Stimulated activated naive CD4-positive, alpha-beta T cell treated with Interleukin-2 at 50 U/mL for 16 hours (primary cell): ENCODE data around the gene CNNM2.
A peak's percentile ranks its signal among the peaks of the same experiment; 100 is the strongest.
"Not testable (repeated sequence)": the region's sequence is repeated elsewhere in the genome, so short reads cannot be mapped to it uniquely, and the experiment has no call there.

Source experiments
- DNase-seq: peaks from one replicate; lab custom pipeline; 2025; lab: John Stamatoyannopoulos, UW

Gene CNNM2

DNA sequence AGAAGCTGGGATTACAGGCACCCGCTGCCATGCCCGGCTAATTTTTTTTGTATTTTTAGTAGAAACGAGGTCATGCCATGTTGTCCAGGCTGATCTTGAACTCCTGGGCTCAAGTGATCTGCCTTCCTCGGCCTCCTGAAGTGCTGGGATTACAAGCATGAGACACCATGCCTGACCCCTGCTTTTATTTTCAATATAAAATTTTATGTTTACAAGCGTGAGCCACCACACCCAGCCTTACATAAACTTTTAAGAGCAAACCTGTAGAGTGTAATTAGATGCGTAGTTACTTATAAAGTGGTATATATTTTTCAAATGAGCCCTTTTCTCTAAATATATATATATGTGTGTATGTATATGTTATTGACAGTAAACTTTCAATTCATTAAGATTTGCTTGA is 8.7 kb downstream of the CNNM2 start:
- no peak for DNase-seq

DNA sequence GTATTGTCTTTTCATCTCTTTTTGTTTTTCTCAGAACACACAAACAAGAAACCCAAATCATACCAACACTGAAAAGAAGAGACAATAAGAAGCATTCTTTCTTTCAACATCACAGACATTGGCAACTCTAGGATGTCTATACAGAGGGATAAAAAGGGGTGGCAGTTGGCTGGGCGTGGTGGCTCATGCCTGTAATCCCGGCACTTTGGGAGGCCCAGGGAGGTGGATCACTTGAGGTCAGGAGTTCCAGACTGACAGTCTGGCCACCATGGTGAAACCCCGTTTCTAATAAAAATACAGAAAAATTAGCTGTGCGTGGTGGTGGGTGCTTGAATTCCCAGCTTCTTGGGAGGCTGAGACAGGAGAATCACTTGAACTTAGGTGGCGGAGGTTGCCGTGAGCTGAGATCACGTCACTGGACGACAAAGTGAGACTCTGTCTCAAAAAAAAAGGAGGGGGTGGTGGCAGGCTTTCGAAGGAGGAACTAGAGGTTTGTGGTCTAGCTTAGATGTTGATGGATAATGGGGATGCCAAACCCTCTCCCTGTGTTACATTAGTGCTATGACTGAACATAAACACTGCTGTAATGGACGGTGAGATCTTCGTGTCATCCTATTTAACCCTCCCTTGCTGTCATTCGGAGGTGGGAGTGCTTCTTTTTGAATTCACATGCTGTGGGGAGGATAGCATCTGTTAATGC is 9.4 kb downstream of the CNNM2 start:
- no peak for DNase-seq

DNA sequence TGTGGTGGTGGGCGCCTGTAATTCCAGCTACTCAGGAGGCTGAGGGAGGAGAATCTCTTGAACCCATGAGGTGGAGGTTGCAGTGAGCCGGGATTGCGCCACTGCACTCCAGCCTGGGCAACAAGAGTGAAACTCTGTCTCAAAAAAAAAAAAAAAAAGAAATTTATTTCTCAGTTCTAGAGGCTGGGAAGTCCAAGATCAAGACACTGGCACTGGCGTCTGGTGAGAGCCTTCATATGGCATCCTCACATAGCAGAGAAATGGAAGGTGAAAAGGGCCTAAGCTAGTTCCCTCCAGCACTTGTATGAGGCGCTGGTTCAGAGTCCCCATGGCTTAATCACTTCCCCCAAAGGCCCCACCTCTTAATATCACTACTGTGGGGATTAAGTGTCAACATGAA is 10.3 kb downstream of the CNNM2 start:
- not testable (repeated sequence) for DNase-seq

DNA sequence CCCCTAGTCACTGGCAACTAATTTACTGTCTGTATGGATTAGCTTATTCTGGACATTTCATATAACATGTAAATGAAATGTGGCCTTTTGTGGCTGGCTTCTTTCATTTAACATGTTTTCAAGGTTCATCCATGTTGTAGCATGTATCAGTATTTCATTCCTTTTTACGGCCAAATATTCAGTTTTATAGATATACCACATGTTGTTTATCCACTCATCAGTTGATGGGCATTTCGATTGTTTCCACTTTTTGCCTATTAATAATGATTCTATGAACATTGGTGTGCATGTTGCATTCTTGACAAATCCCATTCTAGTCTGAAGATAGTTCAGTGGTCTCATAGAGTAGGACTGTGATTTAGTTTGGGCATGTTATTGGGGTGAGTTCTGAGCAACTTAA is 12.6 kb downstream of the CNNM2 start:
- no peak for DNase-seq

DNA sequence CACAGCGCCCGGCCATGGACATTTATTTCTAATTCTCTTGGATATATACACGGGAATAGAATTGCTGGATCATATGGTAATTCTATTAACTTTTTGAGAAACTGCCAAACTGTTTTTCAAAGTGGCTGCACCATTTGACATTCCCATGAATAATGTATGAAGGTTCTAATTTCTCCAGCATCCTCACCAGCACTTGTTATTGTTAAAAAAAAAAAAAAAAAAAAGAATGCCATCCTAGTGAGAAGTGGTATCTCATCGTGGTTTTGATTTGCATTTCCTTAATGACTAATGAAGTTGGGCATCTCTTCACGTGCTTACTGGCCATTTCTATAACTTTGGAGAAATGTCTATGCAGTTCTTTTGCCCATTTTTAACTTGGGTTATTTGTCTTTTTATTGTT is 13.5 kb downstream of the CNNM2 start:
- DNase-seq: no peak

DNA sequence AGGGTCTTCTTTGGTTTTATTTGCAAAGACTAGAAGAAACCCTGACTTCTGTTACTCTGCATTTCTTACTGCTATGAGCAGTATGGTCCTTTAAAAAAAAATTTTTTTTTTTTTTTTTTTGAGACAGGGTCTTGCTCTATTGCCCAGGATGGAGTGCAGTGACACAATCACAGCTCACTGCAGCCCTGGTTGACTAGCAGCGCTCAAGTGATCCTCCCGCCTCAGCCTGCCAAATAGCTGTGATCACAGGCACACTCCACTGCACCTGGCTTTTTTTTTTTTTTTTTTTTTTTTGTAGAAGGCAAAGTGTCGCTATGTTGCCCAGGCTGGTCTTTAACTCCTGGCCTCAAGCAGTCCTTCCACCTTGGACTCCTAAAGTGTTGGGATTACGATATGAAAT is 17.4 kb downstream of the CNNM2 start:
- no peak for DNase-seq

DNA sequence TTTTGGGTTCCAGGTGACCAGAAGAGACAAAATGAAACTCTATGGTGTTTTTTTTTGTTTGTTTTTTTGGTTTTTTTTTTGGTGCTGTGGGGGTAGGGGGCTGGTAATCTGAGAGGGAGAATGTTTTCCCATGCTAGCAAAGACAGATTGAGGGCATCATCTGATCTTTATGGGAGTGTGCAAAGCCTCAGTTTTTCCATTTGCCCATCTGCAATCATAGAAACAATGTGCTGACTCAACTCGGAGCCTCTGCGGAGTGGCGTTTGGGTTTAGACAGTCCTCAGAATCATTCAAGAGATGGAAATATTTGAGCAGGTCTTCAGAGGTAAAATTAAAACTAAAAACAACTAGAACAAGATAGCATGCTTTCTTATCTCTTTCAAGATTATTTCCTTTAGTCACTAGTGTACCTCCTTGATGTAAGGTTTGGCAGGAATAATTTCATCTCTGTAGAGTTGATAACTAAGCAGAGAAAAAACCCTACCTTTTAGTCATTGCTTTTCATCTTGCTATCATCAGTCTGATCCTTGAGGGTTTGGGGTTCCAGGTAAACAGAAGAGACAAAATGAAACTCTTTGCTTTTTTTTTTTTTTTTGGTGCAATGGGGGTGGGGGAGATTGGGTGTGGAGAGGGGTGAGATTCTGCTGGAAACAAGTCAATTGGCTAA is 18.0 kb downstream of the CNNM2 start:
- peak; percentile 16 for DNase-seq

DNA sequence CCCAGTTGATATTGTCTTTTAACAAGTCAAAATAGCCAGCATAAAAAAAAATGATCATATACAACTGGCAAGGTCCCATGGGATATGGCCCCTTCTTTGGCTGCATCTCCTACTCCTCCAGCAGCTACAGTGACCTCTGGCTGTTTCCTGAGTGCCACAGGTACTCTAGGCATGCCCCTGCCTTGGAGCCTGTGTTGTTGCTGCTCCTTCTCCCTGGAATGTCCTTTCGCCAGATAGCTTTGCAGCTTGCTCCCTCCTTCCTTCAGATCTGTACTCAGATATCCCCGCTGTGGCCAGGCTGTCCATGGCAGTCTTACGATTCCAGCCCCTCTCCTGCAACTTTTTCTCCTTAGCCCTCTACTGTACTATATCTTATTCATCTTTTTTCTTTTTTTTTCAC is 23.3 kb downstream of the CNNM2 start:
- no peak for DNase-seq

DNA sequence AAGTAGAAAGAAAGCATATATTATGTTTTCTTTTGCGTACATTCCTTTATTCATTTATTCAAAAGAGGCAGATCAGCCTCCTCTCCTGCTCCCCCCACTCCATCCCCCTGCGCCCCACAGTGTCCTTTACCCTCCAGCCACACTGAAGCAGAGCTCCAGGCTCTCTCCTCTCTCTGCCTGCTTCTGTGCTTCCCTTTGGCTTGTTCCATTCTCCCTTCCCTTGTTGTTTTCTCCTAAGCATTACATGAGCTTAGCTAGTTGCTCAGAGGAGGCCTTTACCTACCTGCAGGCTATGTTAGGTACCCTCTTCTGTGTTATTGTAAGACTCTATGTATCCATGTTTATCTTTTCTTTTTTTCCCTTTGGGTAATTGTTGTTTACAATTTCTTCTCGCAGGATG is 27.4 kb downstream of the CNNM2 start:
- no peak for DNase-seq

DNA sequence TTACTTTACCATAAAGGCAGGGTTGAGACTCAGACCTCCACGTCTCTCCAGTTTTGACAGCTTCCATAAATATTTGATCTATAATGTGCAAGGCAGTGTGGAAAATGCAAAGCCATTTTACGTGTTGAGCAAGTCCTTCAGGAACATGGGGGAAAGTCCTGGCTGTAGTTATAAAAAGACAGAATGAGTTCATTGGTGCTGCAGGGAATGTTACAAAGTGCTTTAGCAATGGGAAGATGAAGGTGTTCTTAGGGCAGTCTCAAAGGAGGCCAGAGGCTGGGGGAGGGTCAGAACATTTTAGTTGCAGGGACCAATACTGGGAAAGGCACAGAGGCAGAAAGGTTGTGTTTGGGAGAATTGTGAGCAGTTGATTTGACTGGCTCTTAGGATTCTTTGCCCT is 27.9 kb downstream of the CNNM2 start:
- no peak for DNase-seq

DNA sequence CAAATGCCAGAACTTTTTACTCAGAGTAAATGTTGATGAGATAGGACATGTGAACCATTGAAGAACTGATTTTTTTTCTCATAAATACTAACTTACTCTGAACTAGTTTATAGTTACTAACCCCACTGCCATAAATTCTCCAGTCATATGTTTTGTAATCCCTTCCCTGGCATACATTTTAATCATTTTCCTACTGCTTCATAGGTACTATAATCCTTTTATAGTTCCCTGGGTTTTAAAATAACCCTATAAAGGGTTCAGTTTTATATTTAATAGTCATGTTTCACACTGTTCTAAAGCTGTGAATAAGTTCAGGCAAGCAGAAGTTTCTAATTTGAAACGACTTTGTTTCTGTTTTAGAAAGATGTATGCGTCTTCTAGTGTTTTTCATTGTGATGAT is 28.9 kb downstream of the CNNM2 start:
- DNase-seq: no peak

DNA sequence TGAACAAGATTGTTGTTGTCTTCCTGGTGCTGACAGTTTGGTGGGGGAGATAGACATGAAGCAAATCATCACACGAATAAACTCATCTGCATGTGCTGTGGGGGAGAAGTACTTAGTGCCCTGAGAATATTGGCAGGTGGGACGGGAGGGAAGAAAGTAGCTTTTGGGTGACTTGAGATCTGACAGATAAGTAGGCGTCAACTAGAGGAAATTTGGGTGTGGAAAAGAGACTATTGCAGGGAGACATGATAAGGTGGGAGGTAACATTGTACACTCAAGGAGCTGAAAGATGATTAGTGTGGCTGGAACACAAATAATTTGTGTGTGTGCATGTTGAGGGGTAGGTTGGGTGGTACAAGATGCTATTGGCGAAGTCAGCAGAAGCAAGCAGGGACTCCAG is 30.1 kb downstream of the CNNM2 start:
- DNase-seq: no peak

DNA sequence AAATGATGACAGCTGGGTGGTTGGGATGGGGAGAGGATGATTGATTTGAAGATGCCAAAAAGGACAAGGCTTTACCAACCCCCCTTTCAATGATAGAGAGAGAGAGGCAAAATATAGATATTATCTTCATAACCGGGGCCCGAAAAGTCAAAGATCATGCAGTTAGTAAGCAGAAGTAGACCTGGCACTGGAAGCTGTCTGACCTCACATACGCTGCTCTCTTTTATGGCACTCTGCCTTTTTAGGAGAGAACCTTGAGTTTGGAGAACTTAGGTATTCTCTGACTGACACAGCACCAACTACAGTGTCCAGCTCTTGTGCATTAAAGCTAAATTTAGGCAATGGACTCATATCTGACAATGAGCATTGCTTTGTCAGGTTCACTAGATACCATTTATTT is 30.7 kb downstream of the CNNM2 start:
- no peak for DNase-seq

DNA sequence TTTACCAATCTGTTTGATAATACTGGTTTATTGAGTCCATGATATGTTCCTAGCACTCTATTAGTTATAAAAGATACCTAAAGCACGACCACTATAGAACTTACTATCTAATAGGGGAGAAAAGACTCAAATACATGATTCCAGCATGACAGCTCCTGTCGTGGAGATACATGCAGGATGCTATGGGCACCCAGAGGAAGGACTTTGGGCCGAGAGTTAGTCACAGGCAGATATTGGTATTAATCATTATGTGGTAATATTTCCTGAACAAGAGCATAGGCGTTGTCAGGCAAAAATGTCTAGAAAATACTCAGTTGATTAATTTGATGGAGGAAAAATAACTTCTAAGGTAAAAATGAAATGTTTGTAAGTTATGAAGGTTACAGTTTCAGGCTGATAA is 31.8 kb downstream of the CNNM2 start:
- DNase-seq: no peak

DNA sequence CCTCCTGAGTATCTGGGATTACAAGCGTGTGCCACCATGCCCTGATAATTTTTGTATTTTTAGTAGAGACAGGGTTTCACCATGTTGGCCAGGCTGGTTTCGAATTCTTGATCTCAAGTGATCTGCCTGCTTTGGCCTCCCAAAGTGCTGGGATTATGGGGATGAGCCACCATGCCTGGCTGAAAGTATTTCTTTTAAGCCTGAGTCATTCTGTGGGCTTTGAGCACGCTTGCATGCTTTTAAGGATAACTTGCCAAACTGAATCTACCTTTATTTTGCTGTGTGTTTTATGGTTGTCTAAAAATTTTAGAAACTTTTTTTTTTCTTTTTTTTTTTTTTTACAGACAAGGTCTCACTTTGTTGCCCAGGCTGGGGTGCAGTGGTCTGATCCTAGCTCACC is 33.2 kb downstream of the CNNM2 start:
- no peak for DNase-seq

DNA sequence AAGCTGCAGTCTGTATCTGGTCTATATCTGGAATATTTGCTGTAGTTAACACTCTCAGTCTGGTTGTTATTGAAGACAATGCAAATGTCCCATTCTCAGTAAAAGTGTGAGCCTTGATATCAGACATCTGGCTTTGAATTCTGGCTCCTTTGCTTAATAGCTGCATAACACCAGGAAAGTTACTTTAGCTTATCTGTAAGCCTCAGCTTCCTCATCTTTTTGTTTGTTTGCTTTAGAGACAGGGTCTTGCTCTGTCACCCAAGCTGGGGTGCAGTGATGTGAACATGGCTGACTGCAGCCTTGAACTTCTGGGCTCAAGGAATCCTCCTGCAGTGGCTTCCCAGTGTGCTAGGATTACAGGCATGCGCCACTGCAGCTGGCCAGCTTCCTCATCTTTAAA is 41.3 kb downstream of the CNNM2 start:
- no peak for DNase-seq

DNA sequence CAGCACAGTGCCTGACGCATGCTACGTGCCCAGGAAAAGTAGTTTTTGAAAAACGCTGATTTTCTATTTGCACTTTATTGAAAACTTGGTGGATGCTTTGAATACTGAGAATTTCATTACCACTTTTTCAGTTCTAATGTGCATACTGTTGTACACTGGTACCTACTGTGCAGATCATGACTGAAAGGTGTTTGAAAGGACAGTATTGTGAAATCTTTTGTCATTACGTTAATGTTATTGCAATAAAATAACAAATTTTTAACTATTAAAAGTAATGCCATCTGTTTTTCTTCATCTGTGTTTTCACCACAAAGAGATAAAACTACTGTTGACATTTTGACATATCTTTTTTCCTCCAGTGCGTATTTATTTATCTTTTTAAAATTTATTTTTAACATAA is 42.1 kb downstream of the CNNM2 start:
- DNase-seq: no peak

DNA sequence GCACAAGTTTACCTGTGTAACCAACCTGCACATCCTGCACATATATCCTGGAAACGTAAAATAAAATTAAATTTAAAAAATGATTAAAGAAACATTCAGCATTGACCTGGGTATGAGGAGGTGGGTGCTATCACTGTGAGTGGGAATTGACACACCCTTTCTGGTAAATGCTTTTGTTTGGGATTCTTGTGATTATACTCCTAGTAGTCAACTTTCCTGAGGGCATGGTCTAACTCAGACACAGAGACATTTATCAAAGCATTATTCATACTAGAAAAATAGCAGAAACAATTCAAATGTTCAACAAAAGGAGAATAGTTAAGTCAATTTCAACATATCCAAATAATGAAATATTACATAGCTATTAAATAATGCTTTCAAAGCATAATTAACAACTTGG is 44.2 kb downstream of the CNNM2 start:
- DNase-seq: no peak

DNA sequence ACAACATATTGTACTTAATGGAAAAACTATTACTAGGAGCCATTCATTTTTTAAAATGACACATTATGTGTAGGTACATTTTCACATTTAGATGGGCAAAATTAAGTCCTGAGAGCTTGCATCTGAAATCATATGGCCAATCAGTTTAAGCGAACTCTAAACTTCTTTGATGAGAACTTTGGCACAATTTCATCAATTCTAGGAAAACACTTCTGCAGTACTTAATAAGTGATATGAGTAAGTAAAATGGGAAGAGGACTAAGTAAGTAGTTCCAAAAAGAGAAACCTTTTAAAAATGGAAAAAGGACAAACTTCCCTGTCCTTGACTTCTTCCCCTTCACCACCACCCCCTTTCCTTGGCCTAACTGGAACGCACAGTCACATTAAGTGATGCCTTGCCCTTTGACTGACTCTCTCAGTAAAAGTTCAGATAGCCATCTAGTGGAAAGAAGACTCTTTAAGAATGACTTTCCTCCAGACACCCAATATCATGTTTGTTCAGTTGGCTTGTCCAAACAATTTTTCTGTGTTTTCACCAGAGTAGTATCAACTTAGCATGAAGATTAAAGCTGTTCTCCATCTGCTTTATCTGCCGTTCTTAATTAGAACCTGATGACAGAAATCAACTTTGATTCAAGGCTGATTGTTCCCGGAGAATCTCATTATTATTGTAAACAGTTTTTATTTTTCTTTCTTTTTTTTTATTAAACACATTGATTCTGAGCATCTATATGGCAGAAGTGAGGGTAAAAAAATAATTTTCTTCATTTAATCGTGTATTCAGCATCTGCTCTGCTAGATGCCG is 45.1 kb downstream of the CNNM2 start:
- DNase-seq: no peak

DNA sequence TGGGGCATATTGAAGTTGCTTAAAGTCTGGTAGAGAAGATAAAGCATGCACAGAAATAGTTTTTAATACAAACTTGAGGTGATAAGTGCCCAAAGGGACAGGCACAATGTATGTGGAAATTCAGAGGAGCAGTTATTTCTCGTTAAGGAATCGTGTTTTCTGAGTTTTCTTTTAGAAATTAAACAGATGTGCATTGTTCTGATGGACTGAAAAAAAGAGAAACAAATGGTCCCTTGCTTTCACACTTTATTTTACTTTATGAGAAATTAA is 45.6 kb downstream of the CNNM2 start:
- DNase-seq: no peak

DNA sequence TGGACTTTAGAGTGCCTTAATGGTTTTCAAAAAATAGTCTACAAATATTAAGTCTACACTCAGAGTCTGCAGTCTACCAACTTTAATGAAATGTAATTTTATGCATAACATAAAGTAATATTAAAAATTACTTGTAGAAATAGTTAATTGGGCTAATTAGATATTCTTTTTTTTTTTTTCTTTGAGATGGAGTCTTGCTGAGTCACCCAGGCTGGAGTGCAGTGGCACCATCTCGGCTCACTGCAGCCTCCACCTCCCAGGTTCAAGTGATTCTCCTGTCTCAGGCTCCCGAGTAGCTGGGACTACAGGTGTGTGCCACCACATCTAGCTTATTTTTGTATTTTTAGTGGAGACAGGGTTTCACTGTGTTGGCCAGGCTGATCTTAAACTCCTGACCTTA is 46.0 kb downstream of the CNNM2 start:
- DNase-seq: not testable (repeated sequence)

DNA sequence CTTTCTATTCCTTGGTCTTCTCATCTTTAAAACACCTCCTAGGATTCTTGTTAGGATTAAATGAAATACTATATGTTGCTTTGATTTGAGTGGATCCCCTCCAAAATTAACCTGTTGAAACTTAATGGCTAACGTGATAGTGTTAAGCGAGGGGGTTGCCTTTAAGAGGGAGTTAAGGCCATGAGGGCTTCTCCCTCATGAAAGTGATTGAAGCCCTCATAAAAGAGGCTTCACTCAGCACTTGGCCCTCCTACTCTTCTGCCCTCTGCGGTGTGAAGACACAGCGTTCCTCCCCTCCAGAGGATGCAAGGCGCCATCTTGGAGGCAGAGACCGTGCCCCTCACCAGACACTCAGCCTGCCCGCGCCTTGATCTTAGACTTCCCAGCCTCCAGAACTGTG is 46.6 kb downstream of the CNNM2 start:
- DNase-seq: no peak

DNA sequence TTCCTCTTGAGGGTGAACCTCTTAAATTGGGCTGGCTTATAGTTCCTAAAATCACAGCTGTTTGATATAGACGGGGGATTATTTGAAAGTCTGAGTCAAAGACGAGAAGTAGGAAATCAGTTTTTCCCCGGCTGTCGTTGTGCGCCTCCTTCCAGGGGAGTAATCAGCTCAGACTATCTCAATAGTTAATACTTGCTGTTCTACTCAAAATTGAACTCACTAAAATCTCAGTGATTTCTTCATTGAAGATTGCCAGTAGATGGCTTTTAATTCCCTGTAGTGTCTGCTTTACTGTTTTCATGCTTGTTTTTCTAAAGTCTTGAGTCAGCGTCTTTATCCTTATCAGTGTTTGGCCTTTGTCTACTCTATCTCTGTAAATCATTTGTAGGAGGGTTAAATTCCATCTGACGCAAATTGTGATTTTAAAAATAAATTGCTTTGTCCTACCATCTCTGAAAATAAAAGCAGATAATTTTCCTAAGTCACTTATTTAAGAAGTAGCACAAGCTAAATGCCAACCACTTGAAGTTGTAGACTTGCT is 47.3 kb downstream of the CNNM2 start:
- DNase-seq: no peak
